ENCODE data around the gene CEMP1.
A peak's percentile ranks its signal among the peaks of the same experiment; 100 is the strongest.
"Not testable (repeated sequence)": the region's sequence is repeated elsewhere in the genome, so short reads cannot be mapped to it uniquely, and the experiment has no call there.

The CEMP1 gene

GRCh38 chr16:2535625-2536013, 4.4 kb upstream of the CEMP1 start:
- no peak for DNase-seq (ENCODE audit: low spot score)

DNA sequence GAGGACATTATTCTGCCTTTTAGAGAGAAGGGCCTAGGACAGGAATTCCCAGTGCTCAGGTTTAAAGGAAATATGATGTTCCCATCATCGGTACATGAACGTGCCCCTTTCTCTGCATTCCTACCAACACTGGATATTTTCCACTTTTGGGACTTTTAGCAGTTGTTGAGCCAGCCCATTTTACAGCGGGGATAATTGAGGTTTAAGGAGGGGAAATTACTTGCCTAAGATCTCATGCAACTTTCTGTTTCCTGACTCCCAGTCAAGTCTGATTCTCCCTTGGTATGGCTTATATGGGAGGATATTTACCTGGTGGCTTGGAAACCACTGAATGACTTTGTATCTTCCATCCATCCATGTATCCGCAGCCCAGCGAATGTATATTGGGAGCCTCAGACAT, 3.1 kb upstream of the CEMP1 start:
- not testable (repeated sequence) for DNase-seq (ENCODE audit: low spot score)

DNA sequence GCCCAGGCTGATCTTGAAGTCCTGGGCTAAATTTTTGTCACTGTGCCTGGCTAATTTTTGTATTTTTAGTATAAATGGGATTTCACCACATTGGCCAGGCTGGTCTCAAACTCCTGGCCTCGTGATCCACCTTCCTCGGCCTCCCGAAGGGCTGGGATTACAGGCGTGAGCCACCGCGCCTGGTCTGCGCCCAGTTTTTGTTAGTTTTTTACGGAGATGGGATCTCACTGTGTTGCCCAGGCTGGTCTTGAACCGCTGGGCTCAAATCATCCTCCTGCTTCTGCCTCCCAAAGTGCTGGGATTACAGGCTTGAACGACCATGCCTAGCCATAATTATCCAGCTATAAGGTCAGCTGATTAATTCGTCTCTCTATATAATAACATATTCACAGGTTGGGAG, 2.7 kb upstream of the CEMP1 start:
- no peak for DNase-seq (ENCODE audit: low spot score)

DNA sequence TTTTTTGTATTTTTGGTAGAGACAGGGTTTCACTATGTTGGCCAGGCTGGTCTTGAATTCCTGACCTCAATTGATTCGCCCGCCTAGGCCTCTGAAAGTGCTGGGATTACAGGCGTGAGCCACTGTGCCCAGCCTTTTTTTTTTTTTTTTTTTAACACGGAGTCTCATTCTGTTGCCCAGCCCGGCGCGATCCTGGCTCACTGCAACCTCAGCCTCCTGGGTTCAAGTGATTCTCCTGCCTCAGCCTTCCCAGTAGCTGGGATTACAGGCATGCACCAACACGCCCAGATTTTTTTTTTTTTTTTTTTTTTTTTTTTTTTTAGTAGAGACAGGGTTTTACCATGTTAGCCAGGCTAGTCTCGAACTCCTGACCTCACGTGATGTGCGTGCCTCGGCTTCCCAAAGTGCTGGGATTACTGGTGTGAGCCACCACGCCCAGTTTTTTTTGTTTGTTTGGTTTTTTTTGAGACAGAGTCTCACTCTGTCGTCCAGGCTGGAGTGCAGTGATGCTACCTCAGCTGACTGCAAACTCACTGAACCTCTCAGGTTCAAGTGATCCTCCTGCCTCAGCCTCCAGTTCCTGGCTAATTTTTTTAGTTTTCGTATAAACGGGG, 2.0 kb upstream of the CEMP1 start:
- DNase-seq (ENCODE audit: low spot score) = not testable (repeated sequence)

GRCh38 chr16:2532494-2533141, 1.4 kb upstream of the CEMP1 start:
- DNase-seq (ENCODE audit: low spot score) = peak; percentile 65

DNA sequence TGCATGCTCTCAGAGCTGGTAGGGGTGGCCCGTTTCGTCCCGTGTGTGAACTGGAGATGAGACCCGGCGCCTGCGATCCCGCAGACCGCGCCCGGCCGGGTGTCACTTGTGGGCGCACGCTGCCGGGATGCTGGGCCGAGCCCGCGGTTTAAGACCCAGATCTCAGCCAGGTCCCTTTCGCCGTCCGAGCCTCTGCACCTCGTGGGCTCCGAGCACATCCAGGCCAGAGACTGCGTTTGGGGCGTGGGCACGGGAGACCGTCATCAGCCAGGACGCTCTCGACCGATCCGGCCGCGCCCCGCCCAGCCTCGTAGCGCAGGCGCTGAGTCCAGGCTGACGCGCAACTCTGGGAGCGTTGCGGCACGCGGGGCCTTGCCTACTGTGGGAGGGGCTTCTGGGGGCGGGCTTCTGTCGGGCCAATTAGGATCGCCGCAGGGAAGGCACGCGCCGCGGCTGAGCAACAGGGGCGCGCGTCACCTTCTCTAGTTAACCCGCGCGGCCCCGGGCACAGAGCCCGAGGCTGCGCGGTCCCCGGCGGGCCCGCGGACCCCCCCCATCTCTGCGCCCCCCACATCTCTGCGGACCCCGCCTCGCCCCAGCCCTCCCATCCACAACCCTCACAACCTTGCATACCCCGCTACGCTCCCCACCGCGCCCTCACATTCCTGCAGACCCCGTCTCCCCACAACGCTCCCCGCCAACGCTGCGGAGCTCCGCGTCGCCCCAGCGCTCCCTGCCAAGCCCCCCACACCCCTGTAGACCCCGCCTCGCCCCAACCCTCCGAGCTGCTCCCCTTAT, 687 bp upstream of the CEMP1 start:
- DNase-seq (ENCODE audit: low spot score) = peak; percentile 95

GRCh38 chr16:2530629-2531318, 434 bp downstream of the CEMP1 start:
- DNase-seq (ENCODE audit: low spot score) = no peak

GRCh38 chr16:2529961-2530628, 1.1 kb downstream of the CEMP1 start:
- no peak for DNase-seq (ENCODE audit: low spot score)

DNA sequence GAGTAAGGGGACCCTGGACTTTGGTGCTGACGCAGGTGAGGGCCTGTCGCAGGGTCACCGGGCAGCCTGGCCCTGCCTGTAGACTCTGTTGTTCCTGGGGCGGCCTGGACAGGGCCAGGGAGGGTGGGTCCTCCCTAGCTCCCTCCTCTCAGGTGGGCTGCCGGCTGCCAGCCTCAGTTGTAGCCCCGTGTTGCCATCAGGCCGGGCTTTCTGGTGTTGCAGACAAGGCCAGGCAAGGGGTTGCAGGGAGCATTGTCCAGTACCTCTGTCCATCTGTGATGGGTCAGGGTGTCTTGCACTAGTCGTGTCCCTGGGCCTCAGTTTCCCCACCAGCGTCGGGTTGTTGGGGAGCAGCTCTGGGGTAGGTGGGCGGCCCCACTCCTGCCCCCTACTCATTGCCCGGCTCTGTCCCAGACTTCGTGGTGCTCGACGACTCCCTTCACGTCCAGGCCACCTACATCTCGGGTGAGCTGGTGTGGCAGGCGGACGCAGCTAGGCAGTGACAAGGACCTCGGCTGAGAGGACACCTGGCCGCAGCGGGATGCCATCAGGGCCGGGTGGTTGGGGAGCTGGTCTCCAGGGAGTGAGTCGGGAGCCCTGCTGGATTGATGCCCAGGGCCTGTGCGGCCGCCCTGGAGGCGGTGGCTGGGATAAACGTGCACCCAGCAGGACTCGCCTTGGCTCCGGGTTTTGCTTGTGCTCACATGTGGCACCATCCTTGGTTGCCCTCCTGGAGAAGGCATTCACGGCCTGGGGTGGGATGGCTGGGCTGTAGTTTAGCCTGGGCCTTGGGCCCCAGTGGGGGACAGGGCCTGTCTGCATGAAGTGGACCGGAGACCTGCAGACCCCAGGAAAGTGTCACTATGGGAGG, 1.9 kb downstream of the CEMP1 start:
- no peak for DNase-seq (ENCODE audit: low spot score)

- DNase-seq (ENCODE audit: low spot score) = no peak
These were observed 2.8 kb downstream of the CEMP1 start for GRCh38 chr16:2528161-2529060.

DNA sequence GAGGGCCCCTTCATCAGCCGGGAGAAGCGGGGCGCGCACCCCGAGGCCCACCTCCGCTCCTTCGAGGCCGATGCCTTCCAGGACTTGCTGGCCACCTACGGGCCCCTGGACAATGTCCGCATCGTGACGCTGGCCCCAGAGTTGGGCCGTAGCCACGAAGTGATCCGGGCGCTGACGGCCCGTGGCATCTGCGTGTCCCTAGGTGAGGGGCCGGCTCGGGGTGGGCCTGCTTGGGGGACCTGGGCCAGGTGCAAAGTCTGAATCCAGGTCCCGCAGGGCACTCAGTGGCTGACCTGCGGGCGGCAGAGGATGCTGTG, 3.5 kb downstream of the CEMP1 start:
- DNase-seq (ENCODE audit: low spot score) = no peak

- no peak for DNase-seq (ENCODE audit: low spot score)
These were observed 4.0 kb downstream of the CEMP1 start for GRCh38 chr16:2527071-2527783.

- no peak for DNase-seq (ENCODE audit: low spot score)
These were observed 5.1 kb downstream of the CEMP1 start for GRCh38 chr16:2526135-2526534.

DNA sequence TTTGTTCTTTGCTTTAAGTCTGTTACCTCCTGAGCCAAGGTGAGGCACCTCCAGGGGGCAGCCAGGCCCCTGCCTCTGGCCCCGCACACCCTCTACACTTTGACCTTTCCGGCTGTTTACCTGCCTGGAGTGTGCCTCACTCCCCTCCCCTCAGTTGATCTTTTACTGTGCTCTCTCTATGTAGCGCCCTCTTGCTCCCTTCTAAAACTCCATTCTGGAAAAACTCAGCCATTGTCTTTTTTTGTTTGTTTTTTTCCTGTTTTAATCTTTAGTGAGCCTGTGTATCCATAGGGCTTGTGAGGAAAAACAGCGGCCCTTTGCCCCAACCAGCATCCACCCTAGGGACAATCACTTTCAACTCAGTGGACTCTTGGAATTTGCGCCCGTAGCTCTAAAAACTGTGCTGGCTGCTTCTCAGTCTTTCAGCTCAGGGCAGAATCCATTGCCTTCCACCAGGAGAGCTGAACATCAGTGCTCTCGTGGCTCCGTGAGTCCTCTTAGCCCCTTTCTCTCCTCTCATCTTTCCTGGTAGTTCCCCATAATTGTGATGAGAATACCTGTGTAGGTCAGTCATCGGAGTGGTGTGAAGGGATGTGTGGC, 6.8 kb downstream of the CEMP1 start:
- no peak for DNase-seq (ENCODE audit: low spot score)

DNA sequence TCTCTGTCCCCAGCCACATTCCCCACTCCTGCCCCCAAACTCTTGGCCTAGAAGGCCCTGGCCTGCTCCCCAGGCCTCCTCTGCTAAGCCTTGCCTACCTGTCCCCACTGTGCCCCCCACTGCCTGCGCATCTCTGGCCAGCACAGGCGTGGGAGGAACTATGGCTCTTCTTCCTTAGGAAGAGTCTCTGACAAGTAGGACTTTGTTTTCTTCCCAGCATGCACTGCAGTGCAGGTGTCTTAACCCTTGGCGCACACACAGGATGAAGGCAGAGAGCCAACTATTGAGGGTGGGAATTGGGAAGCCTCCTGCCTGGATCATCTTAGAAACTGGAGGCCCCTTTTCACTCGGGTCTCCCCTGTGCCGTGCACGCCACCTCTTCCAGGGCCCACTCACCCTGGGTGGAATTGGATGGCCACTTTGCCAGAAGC, 7.4 kb downstream of the CEMP1 start:
- no peak for DNase-seq (ENCODE audit: low spot score)

DNA sequence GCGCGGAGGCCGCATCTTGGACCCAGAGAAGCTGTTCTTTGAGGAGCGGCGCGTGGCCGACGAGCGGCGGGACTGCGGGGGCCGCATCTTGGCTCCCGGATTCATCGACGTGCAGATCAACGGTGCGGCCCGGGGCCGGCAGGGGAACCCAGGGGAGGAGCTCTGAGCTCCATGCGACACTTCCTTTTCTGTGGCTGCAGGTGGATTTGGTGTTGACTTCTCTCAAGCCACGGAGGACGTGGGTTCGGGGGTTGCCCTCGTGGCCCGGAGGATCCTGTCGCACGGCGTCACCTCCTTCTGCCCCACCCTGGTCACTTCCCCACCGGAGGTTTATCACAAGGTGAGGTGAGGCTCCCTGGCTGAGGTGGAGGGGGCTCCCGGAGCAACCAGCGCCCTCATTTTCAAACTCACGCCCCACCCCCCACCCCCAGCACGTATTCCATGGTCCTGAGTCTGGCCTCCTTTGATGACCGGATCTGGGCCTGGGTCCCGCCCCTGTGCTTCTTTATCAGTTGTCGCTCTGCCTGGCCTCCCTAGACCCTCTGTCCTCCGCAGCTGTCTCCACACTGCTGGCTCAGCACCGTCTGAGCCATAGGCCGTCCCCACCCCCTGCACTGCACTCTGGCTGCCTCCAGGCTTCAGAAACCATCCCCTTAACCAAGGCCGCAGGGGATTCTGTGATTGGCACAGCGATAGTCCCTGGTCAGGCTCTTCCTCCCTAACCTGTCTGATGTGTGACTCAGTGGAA, 10.2 kb downstream of the CEMP1 start:
- DNase-seq (ENCODE audit: low spot score) = no peak

DNA sequence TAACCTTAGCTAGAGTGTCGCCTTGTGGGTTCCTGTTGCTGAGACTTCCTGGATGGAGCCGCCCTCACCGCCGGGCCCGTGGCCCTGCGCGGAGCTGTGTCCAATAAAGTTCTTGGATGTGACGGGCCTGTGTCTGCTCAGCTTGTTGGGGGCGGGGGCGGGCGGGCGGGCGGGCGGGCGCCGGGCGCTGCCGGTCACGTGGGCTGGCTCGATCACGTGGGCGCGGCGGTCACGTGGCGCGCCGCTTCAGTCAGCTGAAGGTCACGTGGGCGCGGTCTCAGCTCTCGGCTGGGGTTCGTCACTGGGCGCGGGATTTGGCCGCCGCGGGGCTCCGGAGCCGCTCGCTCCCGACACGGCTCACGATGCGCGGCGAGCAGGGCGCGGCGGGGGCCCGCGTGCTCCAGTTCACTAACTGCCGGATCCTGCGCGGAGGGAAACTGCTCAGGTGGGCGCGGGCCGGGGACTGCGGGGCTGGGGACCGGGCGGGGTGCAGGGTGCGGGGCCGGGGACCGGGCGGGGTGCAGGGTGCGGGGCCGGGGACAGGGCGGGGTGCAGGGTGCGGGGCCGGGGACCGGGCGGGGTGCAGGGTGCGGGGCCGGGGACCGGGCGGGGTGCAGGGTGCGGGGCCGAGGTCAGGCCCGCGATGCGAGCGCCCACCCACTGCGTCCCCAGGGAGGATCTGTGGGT, 11.0 kb downstream of the CEMP1 start, which contains the start of gene AMDHD2:
Gene AMDHD2, plus strand, starts transcription at position 275 of the 687 bp plus-strand sequence. Its CDS starts 88 bp downstream, at position 363.
- DNase-seq (ENCODE audit: low spot score) = peak; percentile 81

GRCh38 chr16:2519711-2520080, 11.5 kb downstream of the CEMP1 start:
- no peak for DNase-seq (ENCODE audit: low spot score)
